NCI-H2227 (cell line): ENCODE measurements around the gene RAB31.

Experiments
- DNase-seq: peaks from one replicate; lab custom pipeline; 2025; ENCODE audit not compliant: unreplicated experiment; lab: John Stamatoyannopoulos, UW

Gene RAB31

GRCh38 chr18:9711361-9712129, 3.4 kb downstream of the RAB31 start:
- no peak for DNase-seq

DNA sequence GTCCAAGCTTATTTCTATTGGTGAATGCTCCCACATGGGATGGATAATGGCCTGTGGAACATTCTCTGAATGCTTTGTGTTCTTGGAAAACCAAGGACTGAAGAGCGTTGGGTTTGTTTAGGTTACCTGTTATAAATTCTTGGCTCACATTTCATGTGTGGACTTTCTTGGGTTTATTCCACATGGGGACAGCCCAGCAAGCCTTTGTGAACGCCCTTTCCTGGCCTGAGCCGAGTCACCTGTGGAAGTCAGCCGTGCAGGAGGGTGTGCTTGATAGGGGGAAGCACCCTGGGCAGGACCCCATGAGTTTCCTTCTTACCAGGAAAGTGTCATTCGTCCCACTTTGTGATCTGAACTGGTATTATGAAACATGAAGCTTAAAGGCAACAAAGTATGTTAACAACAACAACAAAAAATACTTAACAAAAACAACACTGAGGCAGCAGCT, 4.1 kb downstream of the RAB31 start:
- no peak for DNase-seq

GRCh38 chr18:9712611-9713010, 4.5 kb downstream of the RAB31 start:
- DNase-seq, result no peak

GRCh38 chr18:9714266-9715087, 6.4 kb downstream of the RAB31 start:
- peak; percentile 55 for DNase-seq

- no peak for DNase-seq
Observed at GRCh38 chr18:9715088-9715343, 6.9 kb downstream of the RAB31 start.

- no peak for DNase-seq
Observed at GRCh38 chr18:9715978-9716774, 8.1 kb downstream of the RAB31 start.

DNA sequence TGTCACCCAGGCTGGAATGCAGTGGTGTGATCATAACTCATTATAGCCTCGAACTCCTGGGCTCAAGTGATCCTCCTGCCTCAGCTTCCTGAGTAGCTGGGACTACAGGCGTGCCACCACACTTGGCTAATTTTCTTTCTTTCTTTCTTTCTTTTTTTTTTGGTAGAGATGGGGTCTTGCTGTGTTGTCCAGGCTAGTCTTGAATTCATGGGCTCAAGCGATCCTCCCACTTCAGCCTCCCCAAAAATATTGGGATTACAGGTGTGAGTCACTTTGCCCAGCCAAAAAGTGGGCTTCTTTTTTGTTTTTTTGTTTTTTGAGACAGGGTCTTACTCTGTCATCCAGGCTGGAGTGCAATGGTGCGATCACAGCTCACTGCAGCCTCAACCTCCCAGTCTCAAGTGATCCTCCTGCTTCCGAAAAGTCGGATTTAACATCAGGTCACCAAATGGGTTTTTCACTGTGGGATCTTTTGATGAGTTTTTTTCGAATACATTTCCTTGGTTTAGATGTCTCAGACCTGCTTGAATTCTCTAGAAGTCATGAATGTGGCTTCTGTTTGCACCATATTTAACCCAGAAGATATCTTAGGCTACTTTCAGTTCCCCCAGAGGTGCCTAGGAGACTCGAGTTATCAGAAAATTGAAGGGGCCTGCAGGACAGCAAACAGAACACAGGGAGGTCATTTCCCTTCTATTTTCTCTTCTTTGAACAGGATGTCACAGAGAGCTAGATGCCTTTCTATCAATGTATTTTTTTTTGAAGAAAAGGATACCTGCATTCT, 8.9 kb downstream of the RAB31 start:
- DNase-seq, result no peak

GRCh38 chr18:9719421-9719981, 11.4 kb downstream of the RAB31 start:
- DNase-seq, result peak; percentile 45

DNA sequence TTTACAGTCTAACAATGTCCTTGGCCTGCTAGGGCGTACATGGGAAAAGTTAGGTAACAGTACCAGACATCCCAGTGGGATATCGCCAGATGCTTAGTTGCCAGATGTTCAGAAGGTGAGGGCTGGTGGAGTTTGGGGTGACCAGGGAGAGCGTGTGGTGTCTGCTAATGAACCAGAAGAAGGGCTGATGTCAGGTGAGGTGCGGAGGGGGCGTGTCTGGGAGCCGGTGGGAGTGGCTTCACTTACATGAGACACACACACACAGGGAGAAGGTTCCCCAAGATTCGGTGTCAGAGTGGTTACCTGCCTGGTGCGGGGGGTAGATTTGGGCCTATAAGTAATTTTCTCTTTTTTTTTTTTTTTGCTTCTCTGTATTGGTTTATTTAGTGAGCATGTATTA, 12.2 kb downstream of the RAB31 start:
- no peak for DNase-seq

- no peak for DNase-seq
Observed at GRCh38 chr18:9721893-9722550, 13.9 kb downstream of the RAB31 start.

DNA sequence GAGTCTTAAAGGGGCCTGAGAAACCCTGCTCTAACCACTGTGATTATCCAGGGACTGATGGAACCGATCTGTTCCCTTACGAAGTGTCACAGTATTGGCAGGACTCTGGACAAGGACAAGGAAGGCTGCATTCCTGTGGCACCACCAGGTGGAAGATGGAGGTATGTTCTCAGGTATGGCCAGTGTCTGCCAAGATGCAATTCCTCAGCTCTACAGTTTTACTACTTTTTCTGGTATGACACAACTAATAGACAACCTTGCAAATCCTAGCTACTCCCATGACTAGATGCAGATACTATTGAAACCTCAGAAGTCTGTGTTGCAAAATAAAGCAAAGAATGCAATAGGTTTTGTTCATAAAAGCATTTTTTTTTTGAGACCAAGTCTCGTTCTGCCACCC, 14.6 kb downstream of the RAB31 start:
- no peak for DNase-seq

- no peak for DNase-seq
Observed at GRCh38 chr18:9724797-9725585, 16.9 kb downstream of the RAB31 start.

GRCh38 chr18:9726175-9726574, 18.1 kb downstream of the RAB31 start:
- no peak for DNase-seq

- no peak for DNase-seq
Observed at GRCh38 chr18:9726936-9727335, 18.8 kb downstream of the RAB31 start.

DNA sequence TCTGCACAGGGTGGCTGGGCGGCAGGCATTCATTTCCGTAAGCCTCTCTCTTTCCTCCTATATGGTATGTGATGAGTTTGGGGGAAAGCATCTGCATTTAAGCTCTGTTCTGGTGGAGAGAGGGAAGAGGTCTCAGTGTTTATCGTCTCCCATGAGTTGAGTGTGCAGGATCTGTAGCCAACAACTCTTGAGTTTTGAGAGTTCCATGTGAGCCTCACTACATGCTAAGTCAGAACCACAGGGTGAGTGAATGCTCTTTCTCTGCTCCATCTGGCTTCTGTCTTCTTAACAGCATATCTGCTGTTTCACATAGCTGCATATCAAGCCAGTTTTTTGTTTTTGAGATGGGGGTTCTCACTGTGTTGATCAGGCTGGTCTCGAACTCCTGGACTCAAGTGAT, 22.7 kb downstream of the RAB31 start:
- no peak for DNase-seq

DNA sequence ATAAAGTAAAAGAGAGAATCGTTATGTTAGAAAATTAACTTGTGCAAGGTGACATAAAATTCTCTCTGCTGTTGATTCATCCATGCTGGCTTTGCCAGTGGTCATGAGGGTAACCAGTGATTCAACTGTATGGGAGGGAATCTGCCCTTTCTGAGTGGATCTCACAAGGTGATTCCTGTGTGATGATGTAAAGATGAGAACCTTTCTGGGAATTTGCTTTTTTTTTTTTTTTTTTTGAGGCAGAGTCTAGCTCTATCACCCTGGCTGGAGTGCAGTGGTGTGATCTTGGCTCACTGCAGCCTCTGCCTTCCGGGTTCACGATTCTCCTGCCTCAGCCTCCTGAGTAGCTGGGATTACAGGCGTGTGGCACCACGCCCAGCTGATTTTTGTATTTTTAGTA, 23.3 kb downstream of the RAB31 start:
- DNase-seq, result no peak

DNA sequence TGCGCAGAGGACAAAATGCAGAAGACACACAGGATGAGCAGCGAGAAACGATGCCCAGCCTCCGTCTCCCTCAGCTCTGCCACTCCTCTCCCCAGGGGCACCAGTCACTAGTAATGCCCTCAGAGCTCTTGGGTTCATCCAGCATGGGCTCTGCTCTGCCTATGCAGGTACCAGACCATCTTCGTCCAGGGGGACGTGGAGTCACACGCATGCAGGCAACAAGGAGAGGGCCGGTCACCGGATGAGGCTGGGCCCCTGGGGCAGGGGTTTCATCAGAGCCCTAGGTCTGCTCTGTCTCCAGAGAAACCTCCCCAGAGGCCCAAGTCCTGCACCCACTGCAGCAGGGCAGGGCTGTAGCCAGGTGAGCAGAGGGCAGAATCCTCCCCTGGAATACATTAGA, 23.9 kb downstream of the RAB31 start:
- DNase-seq, result no peak

DNA sequence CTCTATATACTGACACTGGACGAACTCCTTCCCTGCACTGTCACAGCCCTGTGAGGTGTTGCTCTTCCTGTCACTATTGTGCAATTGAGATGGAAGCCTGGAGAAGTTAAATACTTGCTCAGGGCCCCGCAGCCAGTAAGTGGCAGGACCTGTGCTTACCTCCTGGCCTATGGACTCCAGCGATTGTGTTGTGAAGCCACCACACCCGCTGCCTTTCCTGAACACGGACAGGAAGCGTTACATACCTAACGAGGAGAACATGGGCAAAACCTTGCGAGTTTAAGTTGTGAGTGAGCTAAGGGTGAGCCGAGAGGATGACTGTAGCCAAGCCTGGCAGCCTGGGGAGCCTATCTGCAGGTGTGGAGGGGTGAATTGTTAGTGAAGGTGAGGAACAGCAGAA, 26.1 kb downstream of the RAB31 start:
- no peak for DNase-seq

DNA sequence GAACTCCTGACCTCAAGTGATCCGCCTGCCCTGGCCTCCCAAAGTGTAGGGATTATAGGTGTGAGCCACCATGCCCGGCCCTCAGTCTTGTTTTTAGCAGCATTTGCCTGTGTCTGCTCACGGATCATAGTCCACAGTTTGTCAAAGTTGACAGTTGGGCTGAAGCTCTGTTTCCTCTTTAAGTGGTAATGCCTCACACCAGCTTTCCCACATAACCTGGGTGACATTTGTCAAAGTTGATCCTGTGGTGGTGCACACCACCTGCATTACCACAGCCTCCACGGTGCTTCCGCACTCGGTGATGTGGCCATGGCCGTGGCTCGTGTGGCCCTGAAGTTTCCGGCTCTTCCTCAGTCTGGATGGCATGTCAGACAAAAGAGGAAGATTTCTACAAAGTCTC, 27.1 kb downstream of the RAB31 start:
- DNase-seq, result no peak
